Measurements from ENCODE around the gene RPS19.
"Not testable (repeated sequence)": the region's sequence is repeated elsewhere in the genome, so short reads cannot be mapped to it uniquely, and the experiment has no call there.

The RPS19 gene

DNA sequence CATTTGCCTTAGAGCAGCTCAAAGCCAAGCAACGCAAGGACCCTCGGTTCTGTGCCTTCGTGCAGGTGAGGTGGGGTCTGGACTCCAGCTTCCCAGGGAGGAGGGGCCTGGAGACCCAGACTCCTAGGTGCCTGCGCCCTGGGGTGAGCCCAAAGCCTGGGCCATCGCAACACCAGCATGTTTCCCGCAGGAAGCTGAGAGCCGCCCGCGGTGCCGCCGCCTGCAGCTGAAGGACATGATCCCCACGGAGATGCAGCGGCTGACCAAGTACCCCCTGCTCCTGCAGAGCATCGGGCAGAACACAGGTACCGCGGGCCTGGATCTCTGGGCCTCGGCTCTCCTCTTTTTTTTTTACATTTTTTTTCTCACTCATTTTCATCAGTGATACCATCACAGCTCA is 42.5 kb downstream of the RPS19 start:
- no peak for DNase-seq

- no peak for DNase-seq
Measured at GRCh38 chr19:41903193-41903953, 43.3 kb downstream of the RPS19 start.

GRCh38 chr19:41904118-41904870 is 44.2 kb downstream of the RPS19 start:
- peak; percentile 23 for DNase-seq

GRCh38 chr19:41905273-41906002 is 45.4 kb downstream of the RPS19 start:
- DNase-seq = no peak

GRCh38 chr19:41906271-41906670 is 46.2 kb downstream of the RPS19 start:
- no peak for DNase-seq

DNA sequence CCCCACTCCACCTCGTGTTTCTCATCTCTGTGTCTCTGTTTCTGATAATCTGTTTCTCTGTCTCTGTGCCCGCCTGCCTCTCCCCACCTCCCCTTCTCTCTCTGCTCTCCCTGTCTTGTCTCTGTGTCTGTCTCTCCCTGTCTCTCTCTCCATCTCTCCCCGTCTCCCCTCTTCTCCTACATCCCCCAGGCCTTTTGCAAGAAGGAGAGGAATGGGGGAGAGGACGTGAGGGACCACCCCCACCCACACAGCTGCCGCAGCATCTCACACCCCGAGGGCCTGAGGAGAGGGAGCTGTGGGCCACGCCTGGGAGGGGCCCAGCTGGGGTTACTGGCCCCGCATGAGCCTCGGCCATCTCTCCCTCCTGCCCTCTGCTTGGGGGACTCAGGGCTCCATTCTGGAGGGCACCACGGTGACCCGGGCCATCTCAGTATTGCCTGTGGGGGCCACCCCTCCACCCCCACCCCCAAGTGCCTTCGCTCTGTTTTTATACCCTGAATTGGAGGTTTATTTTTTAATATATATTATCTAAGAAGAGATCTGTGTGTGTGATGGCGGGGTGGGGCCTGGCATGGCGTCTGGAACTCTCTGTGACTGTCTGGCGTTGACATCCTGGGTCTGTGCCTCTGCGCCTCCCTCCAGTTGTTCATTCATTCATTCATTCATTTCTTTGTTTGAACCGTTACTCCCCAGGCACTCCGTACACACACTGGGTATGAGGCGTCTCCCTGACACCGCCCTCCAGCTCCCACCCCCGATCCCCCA is 47.0 kb downstream of the RPS19 start:
- DNase-seq = no peak

DNA sequence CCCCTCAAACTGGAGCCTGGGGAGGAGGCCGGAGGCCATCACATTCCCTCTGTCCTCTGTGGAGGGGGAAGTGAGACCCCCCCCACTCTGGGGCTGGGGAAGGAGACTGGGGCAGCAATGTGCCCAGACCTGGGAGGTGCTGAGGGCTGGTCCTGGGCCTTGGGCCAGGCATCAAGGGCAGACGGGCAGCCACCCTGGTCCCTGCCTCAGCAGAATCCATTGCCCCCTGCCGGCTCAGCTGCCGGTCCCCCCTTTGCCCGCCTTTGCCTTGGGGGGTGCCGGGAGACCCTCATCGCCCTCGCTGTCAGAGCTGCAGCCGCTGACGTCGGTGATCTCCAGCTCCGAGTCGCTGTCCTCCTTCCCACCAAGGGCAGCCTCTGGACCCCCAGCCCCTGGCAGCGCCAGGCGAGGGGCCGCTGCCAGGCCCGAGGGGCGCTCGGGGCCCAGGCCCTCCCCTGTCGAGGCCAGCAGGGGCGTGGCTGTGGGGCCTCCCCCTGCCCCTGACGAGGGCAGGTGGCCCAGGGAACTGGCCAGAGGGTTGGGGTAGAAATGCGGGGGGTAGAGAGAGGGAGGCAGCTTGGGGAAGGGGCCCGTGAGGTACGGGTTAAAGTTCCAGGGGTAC is 48.0 kb downstream of the RPS19 start:
- no peak for DNase-seq

- DNase-seq = no peak
Measured at GRCh38 chr19:41908724-41909464, 48.8 kb downstream of the RPS19 start.

GRCh38 chr19:41909706-41910105 is 49.7 kb downstream of the RPS19 start:
- DNase-seq = no peak

DNA sequence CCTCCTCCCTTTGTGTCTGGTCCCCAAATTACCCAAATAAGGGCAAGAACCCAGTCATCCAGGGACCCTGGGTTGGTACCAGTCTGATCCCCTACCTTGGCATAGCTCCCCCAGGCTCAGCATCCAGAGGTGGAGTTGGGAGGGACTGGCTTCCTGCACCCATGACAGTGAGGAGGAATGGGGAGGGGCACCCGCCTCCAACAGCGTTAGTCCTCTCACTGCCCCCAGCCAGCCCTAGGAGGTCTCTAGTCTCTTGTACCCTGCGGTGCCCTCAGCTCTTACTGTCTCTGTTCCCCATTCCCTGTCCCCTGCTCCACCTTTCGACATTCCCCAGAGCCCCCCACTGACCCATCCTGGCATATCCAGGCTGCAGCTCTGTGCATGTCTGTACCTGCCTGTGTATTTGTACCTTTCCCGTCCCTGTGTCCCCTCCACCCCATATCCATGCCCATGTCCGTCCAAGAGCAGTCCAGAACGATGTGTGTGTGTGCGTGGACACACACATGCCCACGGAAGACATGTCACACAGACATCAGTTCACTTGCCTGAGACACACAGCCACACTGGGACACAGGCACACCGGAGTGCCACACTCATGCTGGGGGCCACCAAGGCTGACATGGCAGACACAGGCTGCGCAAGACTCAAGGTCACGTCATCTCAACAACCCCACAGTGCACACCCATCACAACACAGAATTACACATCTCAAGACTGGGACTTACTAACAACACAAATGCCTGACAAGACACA is 50.4 kb downstream of the RPS19 start:
- DNase-seq = no peak

- no peak for DNase-seq
Measured at GRCh38 chr19:41910992-41911888, 51.2 kb downstream of the RPS19 start.

DNA sequence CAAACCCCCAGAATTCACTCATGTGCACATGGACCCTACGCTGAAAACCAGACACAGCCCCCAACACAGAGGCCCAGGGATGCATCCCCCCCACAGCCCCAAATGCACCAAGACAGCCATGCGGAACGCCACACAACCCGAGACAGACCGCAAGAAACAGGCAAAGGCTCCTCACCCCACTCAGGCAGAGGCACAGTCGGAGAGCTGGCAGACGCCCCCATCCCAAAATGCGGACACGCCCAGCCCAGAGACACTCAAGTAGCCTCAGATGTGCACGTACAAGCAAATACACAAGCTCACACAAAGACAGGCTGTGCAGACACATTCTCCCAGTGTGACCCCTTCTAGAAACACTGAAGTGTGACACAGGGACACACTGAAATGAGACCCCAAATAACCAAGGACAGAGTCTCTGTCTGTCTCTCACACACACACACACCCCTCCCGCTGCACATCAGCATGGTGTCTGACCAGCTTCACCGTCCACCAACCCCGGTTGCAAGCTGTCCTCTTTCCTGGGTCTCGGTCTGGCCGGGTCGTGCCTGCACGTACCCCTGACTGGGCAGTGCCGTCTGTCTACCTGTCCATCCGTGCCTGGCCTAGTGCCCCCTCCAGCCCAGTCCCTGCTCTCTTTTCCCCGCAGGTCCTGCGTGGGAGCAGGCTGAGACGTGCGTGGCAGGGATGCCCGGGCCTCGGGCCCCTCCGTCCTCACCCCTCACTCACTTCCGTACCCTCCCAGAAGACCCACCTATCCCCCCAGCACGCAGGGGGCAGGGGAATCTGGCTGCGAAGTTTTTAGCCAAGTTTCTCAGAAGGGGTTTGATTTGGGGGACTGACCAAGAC is 52.1 kb downstream of the RPS19 start:
- DNase-seq = no peak

DNA sequence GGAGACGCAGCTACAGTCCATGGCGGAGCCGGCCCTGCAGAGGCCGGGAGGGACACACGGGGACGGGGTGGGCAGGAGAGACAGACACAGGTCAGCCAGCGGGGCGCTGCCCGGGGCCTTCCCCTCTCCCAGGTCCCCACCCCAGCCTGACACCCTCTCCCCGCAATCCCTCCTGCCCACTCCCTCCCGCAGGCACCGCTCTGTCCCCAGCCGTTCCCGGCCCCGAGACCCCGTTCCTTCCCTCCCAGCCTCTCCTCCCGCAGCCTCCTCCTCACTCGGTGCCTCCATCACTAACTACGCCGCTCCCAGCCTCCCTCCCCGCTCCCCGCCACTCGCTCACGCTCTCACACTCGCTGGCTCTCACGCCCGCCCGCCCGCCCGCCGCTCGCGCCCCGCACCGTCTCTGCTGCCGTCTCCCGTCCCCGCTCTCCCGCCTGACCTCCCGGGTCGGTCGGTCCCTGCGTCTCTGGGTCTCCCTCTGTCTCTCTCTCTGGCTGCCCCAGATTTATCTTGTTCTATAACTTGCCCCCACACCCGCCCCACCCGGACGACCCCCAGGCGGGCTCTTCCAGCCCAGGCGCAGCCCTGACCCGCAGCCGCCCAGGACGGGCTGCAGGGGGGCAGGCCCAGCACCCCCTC is 53.0 kb downstream of the RPS19 start:
- no peak for DNase-seq

DNA sequence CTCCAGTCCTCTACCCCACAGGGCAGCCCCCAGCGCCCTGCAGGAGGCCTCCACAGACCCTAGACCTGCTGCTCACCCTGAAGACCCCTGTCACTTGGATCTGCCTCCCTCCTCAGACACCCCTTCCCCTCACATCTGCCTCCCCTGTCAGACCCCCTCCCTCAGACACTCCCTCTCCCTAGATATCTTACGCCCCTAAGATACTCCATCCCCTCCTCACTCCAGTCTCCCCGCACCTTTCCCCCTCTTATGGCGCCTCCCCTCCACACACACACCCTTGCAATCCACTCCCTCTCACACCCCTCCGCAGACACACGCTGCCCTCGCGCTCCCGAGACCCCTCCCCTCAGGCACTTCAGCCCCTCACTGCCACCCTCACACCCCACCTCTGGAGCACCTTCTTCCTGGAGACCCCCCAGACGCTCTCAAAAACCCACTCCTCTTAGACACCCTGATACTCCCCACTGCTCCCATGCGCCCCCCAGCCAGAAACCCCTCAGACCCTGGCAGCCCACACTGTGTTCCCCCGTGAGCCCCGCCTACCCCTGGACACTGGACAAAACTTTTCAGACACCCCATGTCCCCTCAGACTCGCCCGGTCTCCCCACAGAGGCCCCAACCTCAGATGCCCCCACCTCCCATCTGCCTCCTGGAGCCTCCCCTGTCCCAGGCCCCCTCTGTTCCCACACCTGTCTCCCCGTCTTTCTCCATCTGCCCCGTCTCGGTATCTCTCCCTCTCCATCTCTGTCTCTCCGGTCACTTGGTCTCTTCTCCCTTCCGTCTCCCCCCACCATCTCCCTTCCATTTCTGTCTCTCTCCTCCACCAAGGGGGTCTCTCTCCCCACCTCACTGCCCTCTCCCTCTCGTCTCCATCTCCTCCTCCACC is 53.7 kb downstream of the RPS19 start:
- DNase-seq = no peak

GRCh38 chr19:41914424-41914834 is 54.4 kb downstream of the RPS19 start:
- not testable (repeated sequence) for DNase-seq

DNA sequence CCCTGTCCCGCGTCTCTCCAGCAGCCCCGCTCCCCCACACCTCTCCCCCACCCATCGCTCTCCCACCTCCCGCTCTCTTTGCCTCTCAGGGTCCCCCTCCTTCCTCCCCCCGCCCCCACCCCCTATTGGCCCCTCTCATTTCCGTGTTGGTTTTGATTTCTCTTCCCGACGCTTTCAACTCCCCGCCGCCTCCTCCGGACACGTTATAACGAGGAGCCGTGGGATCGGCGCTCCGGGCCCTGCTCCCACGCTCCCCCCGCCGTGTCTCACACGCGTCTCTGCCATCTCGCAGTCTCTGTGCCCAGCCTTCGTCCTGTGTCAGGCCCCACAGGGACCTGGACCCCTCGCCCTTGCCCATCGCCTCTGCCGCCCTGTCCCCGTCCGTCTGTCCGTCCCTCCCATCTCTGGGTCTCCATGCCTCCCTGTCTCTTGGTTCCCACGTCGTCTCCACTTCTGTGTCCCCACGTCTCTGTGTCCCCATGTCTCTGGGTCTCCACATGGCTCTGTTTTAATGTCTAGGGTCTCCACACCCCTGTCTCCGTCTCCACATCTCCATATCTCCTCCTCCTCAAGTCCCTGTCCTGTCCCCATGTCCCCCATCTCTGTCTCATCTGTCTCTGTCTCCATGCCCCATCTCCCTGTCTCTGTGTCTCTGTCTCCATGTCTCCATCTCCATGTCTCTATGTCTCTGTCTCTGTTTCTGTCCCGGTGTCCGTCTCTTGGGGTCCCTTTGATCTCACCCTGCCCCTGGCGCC is 55.1 kb downstream of the RPS19 start:
- DNase-seq = no peak

Measured in NCI-H1092 treated with DMSO at 0.1 percent for 48 hours (cell line).